SHP77 (cell line): ENCODE results near the gene UPK3A.
"Not testable (repeated sequence)": the region's sequence is repeated elsewhere in the genome, so short reads cannot be mapped to it uniquely, and the experiment has no call there.

Experiments used
- DNase-seq, 2 experiments: peaks; one replicate each; lab custom pipeline; 2025; lab: John Stamatoyannopoulos, UW

Gene UPK3A

GRCh38 chr22:45281010-45281409 lies 3.7 kb upstream of the UPK3A start:
- DNase-seq, result no peak

- DNase-seq, result peak in 1 of 2 experiments; percentile 43
Observed at GRCh38 chr22:45285263-45286058, 712 bp downstream of the UPK3A start.

GRCh38 chr22:45286854-45287551 lies 2.3 kb downstream of the UPK3A start:
- DNase-seq, result no peak

GRCh38 chr22:45290410-45290936 lies 5.7 kb downstream of the UPK3A start:
- peak; percentile 83 to 89 for DNase-seq

- no peak for DNase-seq
Observed at GRCh38 chr22:45291061-45291930, 6.5 kb downstream of the UPK3A start.

- no peak for DNase-seq
Observed at GRCh38 chr22:45291931-45292290, 7.2 kb downstream of the UPK3A start.

GRCh38 chr22:45292731-45293442 lies 8.1 kb downstream of the UPK3A start:
- DNase-seq, result no peak

- DNase-seq, result no peak
Observed at GRCh38 chr22:45294030-45294429, 9.3 kb downstream of the UPK3A start.

- DNase-seq, result not testable (repeated sequence)
Observed at GRCh38 chr22:45295004-45295403, 10.3 kb downstream of the UPK3A start.

- DNase-seq, result no peak
Observed at GRCh38 chr22:45295492-45295891, 10.7 kb downstream of the UPK3A start.

GRCh38 chr22:45296628-45297297 lies 12.0 kb downstream of the UPK3A start:
- no peak for DNase-seq

GRCh38 chr22:45298934-45299505 lies 14.3 kb downstream of the UPK3A start:
- no peak for DNase-seq

- no peak for DNase-seq
Observed at GRCh38 chr22:45302751-45303150, 18.0 kb downstream of the UPK3A start.

- DNase-seq, result no peak
Observed at GRCh38 chr22:45303181-45303580, 18.4 kb downstream of the UPK3A start.

- DNase-seq, result no peak
Observed at GRCh38 chr22:45304971-45305370, 20.2 kb downstream of the UPK3A start.

- no peak for DNase-seq
Observed at GRCh38 chr22:45305456-45306075, 20.8 kb downstream of the UPK3A start.

GRCh38 chr22:45306139-45306538 lies 21.4 kb downstream of the UPK3A start:
- no peak for DNase-seq

- DNase-seq, result no peak
Observed at GRCh38 chr22:45308391-45308956, 23.7 kb downstream of the UPK3A start.

- peak in 1 of 2 experiments; percentile 48 for DNase-seq
Observed at GRCh38 chr22:45308957-45309421, 24.2 kb downstream of the UPK3A start.
